GM19193 (cell line): ENCODE data around the gene COL4A6.

Experiments
- POLR2A ChIP-seq: IDR thresholded peaks from 4 replicates; pipeline ENCODE4 v1.6.1; 2011; ENCODE audit not compliant: insufficient read depth, insufficient read length; ENCODE audit errors: extremely low read depth

Gene COL4A6

DNA sequence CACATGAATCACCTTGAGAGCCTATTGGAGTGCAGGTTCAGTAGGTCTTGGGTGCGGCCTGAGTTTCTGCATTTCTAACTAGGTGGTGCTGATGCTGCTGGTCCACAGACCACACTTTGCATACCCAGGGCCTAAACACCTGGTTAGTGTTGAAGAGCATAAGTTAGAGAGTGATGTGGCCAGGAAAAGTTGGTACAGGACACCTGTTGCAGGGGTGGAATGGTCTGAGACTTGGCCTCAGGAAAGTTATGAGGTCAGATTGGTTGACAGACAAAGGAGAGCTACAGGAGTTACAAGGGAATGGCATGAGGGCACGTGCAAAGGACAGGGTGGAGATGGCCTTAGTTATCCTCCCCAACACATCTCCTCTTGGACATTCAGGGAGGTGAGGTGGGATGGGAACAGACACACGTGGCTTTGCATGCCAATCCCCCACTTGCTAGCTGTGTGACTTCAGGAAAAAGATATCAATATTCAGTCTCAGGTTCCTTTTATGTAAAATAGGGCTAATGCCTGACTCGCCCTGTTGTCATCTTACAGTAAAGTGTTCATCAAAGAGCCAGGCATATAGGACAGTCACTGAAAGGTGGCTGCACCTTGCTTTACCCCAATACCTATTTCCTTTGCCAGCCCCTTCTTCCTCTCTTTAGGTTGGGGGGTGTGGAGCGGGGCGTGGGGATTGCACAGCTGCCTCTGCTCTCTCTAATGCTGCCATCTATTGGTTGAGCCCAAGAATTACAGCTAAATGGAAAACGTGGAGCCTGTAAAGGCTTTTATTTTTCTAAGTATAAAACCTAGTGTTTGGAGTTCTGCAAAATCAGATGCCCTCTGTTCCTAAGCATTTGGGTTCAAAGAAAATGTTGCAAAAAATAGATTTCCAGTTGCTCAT lies 299.2 kb downstream of the COL4A6 start:
- TF ChIP-seq POLR2A: no peak

DNA sequence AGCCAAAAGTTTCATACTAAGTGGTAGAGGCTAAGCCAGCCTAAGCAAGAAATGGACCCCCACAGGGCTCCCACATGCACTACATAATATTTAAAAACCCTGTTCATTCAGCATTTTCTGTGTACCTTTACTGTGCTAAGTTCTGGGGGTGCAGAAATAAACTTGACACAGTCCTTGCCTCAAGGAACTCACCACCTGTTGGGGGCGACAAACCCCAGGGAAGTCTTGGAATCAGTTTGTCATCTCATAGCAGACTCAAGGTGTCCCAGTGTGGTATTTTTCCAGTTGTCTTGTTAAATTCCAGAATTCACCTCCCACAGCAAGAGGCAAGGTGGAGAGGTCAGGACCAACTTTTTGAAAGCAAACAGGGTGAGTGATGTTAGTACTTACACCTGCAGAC lies 303.5 kb downstream of the COL4A6 start:
- TF ChIP-seq POLR2A: no peak

DNA sequence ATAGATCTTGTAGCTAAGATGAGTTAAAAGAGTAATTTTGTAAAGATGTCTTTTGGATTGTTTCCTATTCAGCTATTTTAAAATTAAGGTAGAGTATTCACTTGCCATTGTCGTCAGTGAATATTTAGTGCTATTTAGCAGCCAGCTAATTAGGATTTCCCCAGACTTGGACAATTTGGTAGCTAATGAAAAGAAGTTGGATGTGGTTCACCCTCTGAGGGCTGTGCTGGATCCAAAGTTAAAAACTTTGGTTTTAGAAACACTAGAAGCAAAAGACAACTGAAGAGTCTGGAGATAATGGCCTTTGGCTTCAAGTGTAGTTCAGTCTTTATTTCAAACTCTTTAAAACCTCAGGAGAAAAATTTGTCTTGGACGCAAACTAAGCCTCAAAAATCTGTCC lies 305.3 kb downstream of the COL4A6 start:
- TF ChIP-seq POLR2A: no peak

DNA sequence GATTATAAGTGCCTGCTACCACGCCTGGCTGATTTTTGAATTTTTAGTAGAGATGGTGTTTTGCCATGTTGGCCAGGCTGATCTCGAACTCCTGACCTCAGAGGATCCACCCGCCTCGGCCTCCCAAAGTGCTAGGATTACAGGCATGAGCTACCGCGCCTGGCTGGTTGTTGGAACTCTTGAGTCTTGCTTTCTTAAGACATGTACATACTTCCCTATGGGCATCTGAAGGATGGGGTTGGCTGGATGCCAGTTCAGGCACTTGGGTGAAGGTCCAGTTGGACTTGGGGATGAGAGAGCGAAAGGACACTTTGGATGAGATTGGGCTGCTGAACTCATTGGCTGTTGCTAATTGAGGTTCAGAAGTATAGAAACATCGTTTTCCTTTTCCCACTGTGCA lies 306.2 kb downstream of the COL4A6 start:
- TF ChIP-seq POLR2A: no peak

DNA sequence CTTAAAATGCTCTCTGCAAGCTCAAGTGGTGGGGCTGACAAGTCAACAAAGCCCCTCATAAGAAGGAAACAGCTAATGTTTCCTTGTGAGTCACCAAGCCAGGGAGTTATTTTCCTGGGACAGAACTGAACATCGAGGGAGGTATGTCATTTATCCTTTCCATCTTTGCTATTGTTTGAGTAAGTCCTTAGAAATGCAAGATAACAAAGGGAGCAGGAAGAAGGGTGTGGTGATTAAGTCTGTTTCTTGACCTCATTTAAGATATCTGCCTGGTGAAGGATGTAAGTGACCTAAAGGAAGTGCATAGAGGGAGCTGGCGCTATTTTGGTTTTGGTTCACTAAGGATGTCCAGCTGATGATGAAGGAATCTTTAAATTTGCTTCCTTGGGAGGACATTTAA lies 306.8 kb downstream of the COL4A6 start:
- TF ChIP-seq POLR2A: no peak

DNA sequence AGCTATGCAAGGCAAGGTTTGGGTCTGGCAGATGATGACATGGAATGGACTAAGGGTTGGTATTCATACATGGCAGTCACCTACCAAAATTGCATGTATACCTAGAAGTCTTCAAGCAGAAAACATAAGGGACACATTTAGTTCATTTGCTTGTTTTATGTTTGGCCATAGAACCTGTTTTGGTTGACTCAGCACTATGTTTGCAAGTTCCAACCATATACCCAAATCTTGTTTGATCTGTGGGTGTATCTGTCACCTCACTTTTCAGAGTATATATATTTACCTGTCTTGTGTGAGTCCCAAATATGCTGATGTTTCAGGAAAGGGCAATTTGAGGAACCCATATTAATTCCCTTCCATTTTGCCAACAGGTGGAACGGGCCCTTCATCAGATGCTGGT lies 307.3 kb downstream of the COL4A6 start:
- TF ChIP-seq POLR2A: no peak

DNA sequence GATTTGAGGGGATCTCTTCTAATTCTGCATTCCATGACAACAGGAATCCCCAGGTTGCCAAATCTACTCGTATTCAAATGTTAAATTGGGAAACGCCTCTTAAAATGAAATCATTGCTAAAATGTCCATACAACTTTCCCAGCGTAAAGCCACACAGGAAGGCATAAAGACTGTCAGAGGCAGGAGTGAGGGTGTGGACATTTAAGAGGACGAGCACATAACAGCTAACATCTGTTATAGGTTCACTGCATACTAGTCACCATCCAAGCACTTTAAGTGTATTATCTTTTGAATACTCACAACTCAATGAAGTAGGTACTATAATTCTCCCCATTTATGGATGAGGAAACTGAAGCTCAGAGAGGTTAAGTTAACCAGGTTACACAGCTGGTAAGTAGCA lies 311.1 kb downstream of the COL4A6 start:
- TF ChIP-seq POLR2A: no peak

DNA sequence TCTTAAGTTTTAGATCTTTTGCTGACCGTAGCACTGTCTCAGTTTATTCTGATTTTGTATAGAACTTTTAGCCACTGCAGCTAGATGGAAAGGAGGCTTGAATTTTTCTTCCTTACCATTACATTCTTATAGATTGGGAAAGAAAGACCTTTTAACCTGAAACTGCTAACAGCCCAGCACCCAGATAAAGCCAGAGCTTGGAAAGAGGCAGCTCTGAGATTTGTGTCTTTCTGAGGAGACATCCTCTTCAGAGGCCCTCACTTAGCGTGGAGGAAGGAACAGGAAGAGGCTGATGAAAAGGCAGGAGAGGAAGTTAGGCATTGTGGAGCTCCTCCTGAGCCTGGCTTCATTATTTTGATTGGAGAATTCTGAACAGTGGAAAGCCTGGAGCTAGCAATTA lies 311.6 kb downstream of the COL4A6 start:
- TF ChIP-seq POLR2A: no peak

DNA sequence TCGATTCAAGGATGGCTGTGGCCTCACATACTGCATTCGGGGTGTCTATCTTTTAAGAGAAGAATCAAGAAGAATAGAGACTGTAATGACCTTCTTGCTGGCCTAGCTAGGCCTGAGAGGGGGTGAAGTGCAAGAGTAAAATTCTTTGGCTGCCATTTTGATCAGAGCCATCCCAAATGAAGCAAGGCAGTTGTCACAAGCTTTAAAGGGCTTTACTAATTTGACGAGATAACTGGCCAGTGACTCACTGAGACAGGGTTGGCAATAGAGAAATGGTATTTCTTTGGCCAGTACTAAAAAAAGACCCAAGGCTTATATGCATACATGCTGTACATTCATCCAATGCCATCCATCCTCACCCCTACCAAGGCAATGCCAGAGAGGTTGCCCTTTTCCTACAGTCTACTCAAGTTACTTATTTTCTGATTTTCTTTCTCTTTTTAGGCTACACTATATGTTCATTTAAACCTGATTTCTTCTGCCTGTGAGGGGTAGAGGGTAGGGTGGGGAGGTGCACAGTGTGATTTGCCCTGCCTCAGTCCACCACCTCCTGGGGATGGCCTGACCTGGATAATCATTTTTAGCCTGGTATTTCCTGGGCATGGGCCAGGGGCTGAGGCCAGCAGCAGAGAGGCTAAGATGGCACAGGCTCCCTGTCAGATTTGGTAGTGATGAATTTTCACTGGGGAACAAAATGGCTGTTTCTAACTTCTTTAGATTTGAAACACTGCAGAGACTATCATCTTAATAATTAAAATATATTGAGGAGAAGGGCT lies 314.4 kb downstream of the COL4A6 start:
- TF ChIP-seq POLR2A: no peak

DNA sequence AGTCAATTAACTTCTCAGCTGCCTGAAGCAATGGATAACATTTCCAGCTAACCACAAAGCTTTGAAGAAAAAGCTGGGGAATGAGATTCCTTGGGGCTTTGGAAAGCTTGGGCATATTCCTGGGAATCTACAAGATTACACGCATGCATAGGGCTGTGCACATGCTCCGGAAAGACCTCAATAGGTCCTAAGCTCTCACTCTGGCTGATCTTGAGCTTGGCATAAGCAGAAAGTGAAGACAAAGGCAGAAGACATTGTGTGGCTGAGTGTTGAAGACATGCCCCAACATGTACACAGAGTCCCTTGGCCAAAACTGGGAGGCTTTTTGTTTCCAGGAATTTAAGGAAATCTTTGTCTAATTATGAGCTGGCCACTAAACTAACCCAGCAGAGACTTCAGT lies 315.5 kb downstream of the COL4A6 start:
- no peak for TF ChIP-seq POLR2A

DNA sequence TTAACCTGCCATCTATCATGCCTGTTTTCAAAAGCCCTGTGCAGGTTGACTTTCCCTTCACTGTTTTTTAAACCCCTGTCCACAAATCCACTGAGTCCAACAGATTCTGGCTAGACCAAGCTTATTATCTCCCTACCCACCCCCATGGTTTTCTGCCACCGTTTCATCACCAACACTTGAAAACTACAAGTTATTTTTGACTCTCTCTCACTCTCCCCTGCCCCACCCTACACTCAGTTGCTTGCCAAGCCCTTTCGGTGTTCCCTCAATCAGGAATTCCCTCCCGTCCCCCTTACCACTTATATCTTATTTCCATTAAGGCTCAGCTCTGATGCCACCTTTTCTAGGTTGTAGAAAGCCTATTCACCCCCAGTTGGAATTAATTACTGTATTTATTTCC lies 316.9 kb downstream of the COL4A6 start:
- no peak for TF ChIP-seq POLR2A

DNA sequence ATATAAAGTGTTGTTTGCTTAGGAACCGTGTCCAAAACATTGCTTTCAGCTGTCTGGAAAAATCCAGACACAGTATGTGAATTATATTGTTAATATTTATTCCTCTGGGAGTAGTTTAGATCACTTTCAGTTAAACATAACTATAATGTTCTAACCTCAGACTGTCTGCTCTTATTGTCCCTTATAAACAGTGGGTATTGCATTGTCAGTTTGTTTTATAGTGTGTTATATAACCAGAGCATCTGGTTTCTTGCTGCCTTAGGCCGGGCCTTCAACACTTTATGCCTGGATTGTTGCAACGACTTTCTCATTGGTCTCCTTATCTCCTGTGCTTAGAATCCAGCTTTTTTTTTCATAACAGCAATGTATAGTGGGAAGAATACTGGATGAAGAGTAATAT lies 320.2 kb downstream of the COL4A6 start:
- no peak for TF ChIP-seq POLR2A

DNA sequence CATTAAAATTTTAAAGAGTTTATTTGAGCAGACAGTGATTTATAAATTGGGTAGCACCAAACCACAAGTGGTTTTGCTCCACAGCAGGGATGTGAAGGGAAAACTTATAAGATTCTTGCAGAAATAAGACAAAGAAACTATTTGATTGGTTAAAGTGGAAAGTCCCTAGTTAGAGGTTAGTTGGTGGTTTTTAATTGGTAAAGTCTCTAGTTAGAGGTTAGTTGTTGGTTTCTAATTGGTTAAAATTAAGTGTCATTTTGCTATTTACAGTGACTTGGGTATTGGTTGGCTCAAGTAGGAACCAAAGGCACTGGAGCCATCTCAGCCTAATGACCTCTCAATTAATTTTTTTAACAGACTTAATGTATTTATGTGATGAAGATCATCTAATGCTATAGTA lies 323.7 kb downstream of the COL4A6 start:
- TF ChIP-seq POLR2A: no peak
